GM12892 (cell line): ENCODE results near the gene CDH4.

Experiments
- DNase-seq: peaks from one replicate; pipeline ENCODE4 v3.0.0; 2011; ENCODE audit not compliant: insufficient read length
- FAIRE-seq: peaks from 2 replicates; lab custom pipeline; 2011; peaks lifted over from hg19 to GRCh38; lab: Jason Lieb, UNC
- POLR2A ChIP-seq: IDR thresholded peaks from 2 replicates; pipeline ENCODE4 v1.6.1; 2011; ENCODE audit warnings: low read depth, low read length, control low read depth
- POLR2AphosphoS5 ChIP-seq: IDR thresholded peaks from 2 replicates; pipeline ENCODE4 v1.6.1; 2011; ENCODE audit warnings: low read depth, low read length, control low read depth
- TAF1 ChIP-seq: IDR thresholded peaks from 2 replicates; pipeline ENCODE4 v1.6.1; 2011; ENCODE audit warnings: low read depth, mild to moderate bottlenecking, control low read depth, low read length, borderline replicate concordance

CDH4 gene

GRCh38 chr20:61929561-61929960, 677.5 kb downstream of the CDH4 start:
- DNase-seq (no peak), FAIRE-seq (no peak)
- TF ChIP-seq POLR2AphosphoS5 = no peak
- no peak for TF ChIP-seq TAF1
- no peak for TF ChIP-seq POLR2A

GRCh38 chr20:61929971-61930666, 678.1 kb downstream of the CDH4 start:
- no peak for TF ChIP-seq POLR2AphosphoS5
- TF ChIP-seq TAF1 = no peak
- no peak for TF ChIP-seq POLR2A
- DNase-seq = no peak
- no peak for FAIRE-seq

GRCh38 chr20:61930776-61931475, 678.9 kb downstream of the CDH4 start:
- FAIRE-seq (no peak), DNase-seq (no peak)
- TF ChIP-seq POLR2A (no peak), TAF1 (no peak), POLR2AphosphoS5 (no peak)

- FAIRE-seq = no peak
- no peak for TF ChIP-seq TAF1
- TF ChIP-seq POLR2A = no peak
- TF ChIP-seq POLR2AphosphoS5 = no peak
- no peak for DNase-seq
Observed at GRCh38 chr20:61931476-61932198, 679.6 kb downstream of the CDH4 start.

- TF ChIP-seq POLR2A (no peak), POLR2AphosphoS5 (no peak), TAF1 (no peak)
- DNase-seq (no peak), FAIRE-seq (no peak)
Observed at GRCh38 chr20:61932199-61932592, 680.1 kb downstream of the CDH4 start.

- FAIRE-seq = no peak
- DNase-seq = no peak
- TF ChIP-seq POLR2A (no peak), POLR2AphosphoS5 (no peak), TAF1 (no peak)
Observed at GRCh38 chr20:61932711-61933480, 680.8 kb downstream of the CDH4 start.

- TF ChIP-seq TAF1 = no peak
- TF ChIP-seq POLR2AphosphoS5 = no peak
- no peak for TF ChIP-seq POLR2A
- DNase-seq = no peak
- no peak for FAIRE-seq
Observed at GRCh38 chr20:61933481-61933950, 681.5 kb downstream of the CDH4 start.

GRCh38 chr20:61933951-61934715, 682.1 kb downstream of the CDH4 start:
- FAIRE-seq (no peak), DNase-seq (no peak)
- TF ChIP-seq TAF1 = no peak
- no peak for TF ChIP-seq POLR2AphosphoS5
- TF ChIP-seq POLR2A = no peak

- DNase-seq (no peak), FAIRE-seq (no peak)
- TF ChIP-seq TAF1 = no peak
- TF ChIP-seq POLR2A = no peak
- no peak for TF ChIP-seq POLR2AphosphoS5
Observed at GRCh38 chr20:61934716-61935530, 682.9 kb downstream of the CDH4 start.
